OCI-M2 (cell line): ENCODE results near the gene GPR143.

Experiments
- DNase-seq: peaks from one replicate; lab custom pipeline; 2025; ENCODE audit not compliant: unreplicated experiment; lab: John Stamatoyannopoulos, UW

GPR143 gene

GRCh38 chrX:9708923-9709553, 56.6 kb downstream of the GPR143 start:
- DNase-seq, result no peak

GRCh38 chrX:9708086-9708485, 57.6 kb downstream of the GPR143 start:
- no peak for DNase-seq

- no peak for DNase-seq
These were observed 58.2 kb downstream of the GPR143 start for GRCh38 chrX:9707306-9708033.

- no peak for DNase-seq
These were observed 59.2 kb downstream of the GPR143 start for GRCh38 chrX:9706421-9706820.

GRCh38 chrX:9704876-9705465, 60.7 kb downstream of the GPR143 start:
- DNase-seq, result no peak

GRCh38 chrX:9703406-9703805, 62.2 kb downstream of the GPR143 start:
- DNase-seq, result no peak

- DNase-seq, result no peak
These were observed 63.9 kb downstream of the GPR143 start for GRCh38 chrX:9701790-9702189.

GRCh38 chrX:9700555-9700954, 65.1 kb downstream of the GPR143 start:
- no peak for DNase-seq

- no peak for DNase-seq
These were observed 67.1 kb downstream of the GPR143 start for GRCh38 chrX:9698576-9698975.

GRCh38 chrX:9693307-9694001, 72.2 kb downstream of the GPR143 start:
- no peak for DNase-seq

- DNase-seq, result no peak
These were observed 75.6 kb downstream of the GPR143 start for GRCh38 chrX:9690046-9690445.

GRCh38 chrX:9688833-9689232, 76.8 kb downstream of the GPR143 start:
- no peak for DNase-seq

GRCh38 chrX:9687899-9688298, 77.7 kb downstream of the GPR143 start:
- no peak for DNase-seq

- DNase-seq, result no peak
These were observed 82.3 kb downstream of the GPR143 start for GRCh38 chrX:9683350-9683749.

GRCh38 chrX:9682861-9683260, 82.8 kb downstream of the GPR143 start:
- DNase-seq, result no peak

- DNase-seq, result no peak
These were observed 83.2 kb downstream of the GPR143 start for GRCh38 chrX:9682456-9682855.

GRCh38 chrX:9681422-9681821, 84.2 kb downstream of the GPR143 start:
- DNase-seq, result no peak

- no peak for DNase-seq
These were observed 84.6 kb downstream of the GPR143 start for GRCh38 chrX:9681011-9681410.

GRCh38 chrX:9678215-9678965, 87.3 kb downstream of the GPR143 start:
- no peak for DNase-seq

GRCh38 chrX:9677098-9677739, 88.4 kb downstream of the GPR143 start:
- DNase-seq, result no peak

GRCh38 chrX:9676738-9677097, 88.9 kb downstream of the GPR143 start:
- no peak for DNase-seq
